Endothelial cell of umbilical vein (primary cell): ENCODE results near the gene RTN4R.
"Not testable (repeated sequence)": the region's sequence is repeated elsewhere in the genome, so short reads cannot be mapped to it uniquely, and the experiment has no call there.

ENCODE experiments used
- EZH2 ChIP-seq: IDR thresholded peaks from 2 replicates; pipeline ENCODE4 v1.6.1; 2012; ENCODE audit warnings: borderline replicate concordance, low read depth, mild to moderate bottlenecking, moderate library complexity, low read length, inconsistent platforms; ENCODE audit not compliant: severe bottlenecking
- JUN ChIP-seq: IDR thresholded peaks from 2 replicates; pipeline ENCODE4 v1.6.1; 2011; ENCODE audit warnings: borderline replicate concordance, low read depth; ENCODE audit not compliant: insufficient read length, insufficient read depth
- POLR2A ChIP-seq: IDR thresholded peaks from 2 replicates; pipeline ENCODE4 v1.6.1; 2012; ENCODE audit warnings: low read depth, mild to moderate bottlenecking, control low read depth, low read length
- POLR2AphosphoS5 ChIP-seq: IDR thresholded peaks from 2 replicates; pipeline ENCODE4 v1.6.1; 2012; ENCODE audit warnings: low read depth, mild to moderate bottlenecking, control low read depth, low read length, moderate library complexity; ENCODE audit not compliant: insufficient read depth
- TF ChIP-seq, protein P1 (sequence below), 2 donors: IDR thresholded peaks; 1 replicate in 1 of 2; 2 replicates in 1 of 2; pipeline ENCODE4 v1.5.1; 2011; ENCODE audit warnings: low read length in 2 of 2, mild to moderate bottlenecking in 2 of 2, moderate library complexity in 2 of 2, control low read depth in 1 of 2, inconsistent platforms in 1 of 2, low read depth in 1 of 2; ENCODE audit not compliant: insufficient read depth in 1 of 2; ENCODE audit errors: extremely low read depth in 1 of 2

DNA sequence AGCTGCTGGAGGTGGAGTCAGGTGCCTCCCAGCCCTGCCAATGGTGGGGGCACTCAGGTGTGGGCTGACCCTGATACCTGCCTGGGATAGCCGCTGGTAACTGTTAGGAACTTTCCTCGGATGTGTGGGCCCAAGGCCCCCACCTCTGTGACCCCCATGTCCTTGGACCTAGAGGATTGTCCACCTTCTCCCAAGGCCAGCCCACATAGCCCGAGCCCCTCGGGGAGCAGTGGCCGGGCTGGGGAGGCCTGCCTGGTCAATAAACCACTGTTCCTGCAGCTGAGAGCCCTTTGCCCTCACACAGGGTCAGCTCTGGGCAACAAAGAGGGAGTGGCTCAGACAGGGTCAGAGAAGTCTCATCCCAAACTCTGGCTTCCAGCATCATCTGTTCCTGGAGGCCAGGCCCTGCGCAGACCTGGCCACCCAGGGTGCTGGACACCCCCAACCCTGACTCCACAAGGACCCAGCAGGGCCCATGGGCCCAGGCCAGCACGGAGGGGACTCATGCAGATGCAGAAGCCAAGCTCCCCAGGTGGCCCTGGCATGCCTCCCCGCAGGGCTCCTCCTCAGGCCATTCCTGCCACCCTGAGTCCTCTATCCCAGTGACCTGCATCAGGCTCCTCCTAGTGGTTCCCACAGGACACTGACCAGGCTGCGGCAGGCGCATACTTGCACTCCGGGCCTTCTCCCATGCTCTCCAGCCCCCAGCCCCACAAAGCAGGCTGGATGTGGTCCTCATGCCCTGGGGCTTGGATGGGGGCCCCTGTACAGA is 45.4 kb upstream of the RTN4R start:
- TF ChIP-seq, protein P1, sequence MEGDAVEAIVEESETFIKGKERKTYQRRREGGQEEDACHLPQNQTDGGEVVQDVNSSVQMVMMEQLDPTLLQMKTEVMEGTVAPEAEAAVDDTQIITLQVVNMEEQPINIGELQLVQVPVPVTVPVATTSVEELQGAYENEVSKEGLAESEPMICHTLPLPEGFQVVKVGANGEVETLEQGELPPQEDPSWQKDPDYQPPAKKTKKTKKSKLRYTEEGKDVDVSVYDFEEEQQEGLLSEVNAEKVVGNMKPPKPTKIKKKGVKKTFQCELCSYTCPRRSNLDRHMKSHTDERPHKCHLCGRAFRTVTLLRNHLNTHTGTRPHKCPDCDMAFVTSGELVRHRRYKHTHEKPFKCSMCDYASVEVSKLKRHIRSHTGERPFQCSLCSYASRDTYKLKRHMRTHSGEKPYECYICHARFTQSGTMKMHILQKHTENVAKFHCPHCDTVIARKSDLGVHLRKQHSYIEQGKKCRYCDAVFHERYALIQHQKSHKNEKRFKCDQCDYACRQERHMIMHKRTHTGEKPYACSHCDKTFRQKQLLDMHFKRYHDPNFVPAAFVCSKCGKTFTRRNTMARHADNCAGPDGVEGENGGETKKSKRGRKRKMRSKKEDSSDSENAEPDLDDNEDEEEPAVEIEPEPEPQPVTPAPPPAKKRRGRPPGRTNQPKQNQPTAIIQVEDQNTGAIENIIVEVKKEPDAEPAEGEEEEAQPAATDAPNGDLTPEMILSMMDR (IDR thresholded peaks at IDR 0.05; ENCODE audit: extremely low read depth in 1 of 2, insufficient read depth in 1 of 2, low read depth in 1 of 2, low read length in 2 of 2) = not testable (repeated sequence)
- TF ChIP-seq POLR2AphosphoS5, JUN, EZH2, POLR2A: not testable (repeated sequence)
